K562 (cell line): Measurements from ENCODE around the gene APOC4. TPM values are rescaled to one million over a fixed set of nuclear protein-coding genes. Genes with fewer than 3 reads are reported as not detected.

Experiments
- ARID3B ChIP-seq: fragments of 250-450 bp; sonication (Bioruptor Pico); IDR thresholded peaks from 2 replicates; pipeline ENCODE4 v1.4.0; 2020; ENCODE audit warnings: borderline replicate concordance
- CHD7 ChIP-seq: fragments of 200-600 bp; sonication (generic); IDR thresholded peaks from one replicate; pipeline ENCODE4 v1.6.1; 2012; ENCODE audit warnings: mild to moderate bottlenecking, low read depth, low read length, inconsistent platforms
- E2F5 ChIP-seq: sonication (generic); formaldehyde crosslinking; IDR thresholded peaks from 2 replicates; pipeline ENCODE4 v1.8.0; 2022; ENCODE audit warnings: mild to moderate bottlenecking, missing genetic modification reagents
- KLF1 ChIP-seq: fragments of 450-650 bp; IDR thresholded peaks from 2 replicates; pipeline ENCODE4 v1.6.1; 2016; ENCODE audit warnings: missing genetic modification characterization, missing compliant biosample characterization
- PHB ChIP-seq: fragments of 250-450 bp; sonication (Bioruptor Pico); IDR thresholded peaks from 2 replicates; pipeline ENCODE4 v1.5.0; 2021
- ZNF224 ChIP-seq: sonication (generic); formaldehyde crosslinking; IDR thresholded peaks from 2 replicates; pipeline ENCODE4 v1.8.0; 2022; ENCODE audit warnings: mild to moderate bottlenecking, missing genetic modification reagents
- polyA plus RNA-seq, 8 experiments: library from polyadenylated mRNA; depleted of rRNA in 4 of 8; stranded (reverse) in 5 of 8; unstranded in 3 of 8; fragments of >200 nt; fragmentation: Nextera tagmentation in 2 of 8; fragmentation: Illumina TruSeq in 1 of 8; extraction: Ambion mirVana in 2 of 8; extraction: Trizol in 1 of 8; gene quantifications; 2 replicates each; pipeline versions ENCODE4 v1.2.1 to v1.2.3, GENCODE V29; 2011 to 2014; ENCODE audit warnings: inconsistent platforms in 1 of 8, missing spikeins in 1 of 8
- total RNA-seq, 7 experiments: library from RNA; depleted of rRNA in 6 of 7; stranded (reverse); fragments of >200 nt in 6 of 7; fragmentation: Illumina TruSeq in 2 of 7; extraction: Trizol in 2 of 7; gene quantifications; 2 replicates each; pipeline versions ENCODE4 v1.2.1 to v1.2.3, GENCODE V29; 2011 to 2021; ENCODE audit warnings: low replicate concordance in 1 of 7

APOC4 gene
- total and polyA plus RNA-seq, 9 of the 15 experiments (the other 6 are each of a cell fraction or from before 2014, with no cell fraction given), result 0.46 TPM; not detected in 8

DNA sequence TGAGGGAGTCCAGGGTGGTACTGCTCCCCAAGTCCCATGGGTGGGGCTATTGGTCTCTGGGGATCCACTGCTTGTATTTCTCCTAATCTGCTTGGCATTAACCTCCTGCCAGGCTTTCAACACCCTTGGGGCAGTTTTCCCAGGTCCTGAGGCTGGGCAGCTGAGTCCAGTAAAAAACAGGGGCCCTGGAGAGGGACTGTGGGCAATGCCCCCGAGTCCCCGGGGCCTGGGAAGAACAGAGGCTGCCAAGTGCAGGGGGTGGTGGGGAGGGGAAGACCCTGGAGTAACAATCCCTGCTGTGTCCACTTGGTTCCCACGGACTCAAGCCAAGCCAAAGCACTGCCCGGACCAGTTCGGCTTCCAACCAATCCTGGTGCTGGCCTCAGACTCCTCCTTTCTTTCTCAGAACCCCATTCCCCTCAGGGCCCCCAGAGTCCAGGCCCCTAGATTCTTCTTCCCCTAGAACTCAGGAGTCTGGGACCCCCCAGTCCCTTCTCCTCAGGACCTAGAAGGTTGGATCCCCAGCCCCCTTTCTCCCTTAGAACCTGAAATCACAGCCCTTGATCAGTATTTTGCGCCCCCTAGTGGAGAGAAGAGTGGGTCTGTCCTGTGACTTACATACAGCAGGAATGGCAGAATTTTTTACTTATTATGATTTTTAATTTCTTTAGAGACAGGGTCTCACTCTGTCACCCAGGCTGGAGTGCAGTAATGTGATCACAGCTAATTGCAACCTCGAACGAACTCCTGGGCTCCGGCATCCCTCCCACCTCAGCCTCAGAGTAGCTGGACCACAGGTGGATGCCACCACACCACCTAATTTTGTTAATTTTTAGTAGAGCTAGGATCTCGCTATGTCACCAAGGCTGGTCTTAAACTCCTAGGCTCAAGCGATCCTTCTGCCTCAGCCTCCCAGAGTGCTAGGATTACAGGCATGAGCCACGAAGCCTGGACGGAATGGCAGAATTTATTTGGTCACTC lies 9.4 kb downstream of the APOC4 start (continued):
- TF ChIP-seq E2F5 (CRISPR knock-in tag), result no peak
- TF ChIP-seq ZNF224 (CRISPR knock-in tag), result no peak
- no peak for TF ChIP-seq CHD7
- TF ChIP-seq ARID3B (CRISPR knock-in tag), result no peak
- TF ChIP-seq KLF1 (tag), result no peak
- TF ChIP-seq PHB (CRISPR knock-in tag), result no peak
